NCI-H69 (cell line): Measurements from ENCODE around the gene PBX4.

Experiments
- DNase-seq: peaks from one replicate; lab custom pipeline; 2025; lab: John Stamatoyannopoulos, UW

Gene PBX4

DNA sequence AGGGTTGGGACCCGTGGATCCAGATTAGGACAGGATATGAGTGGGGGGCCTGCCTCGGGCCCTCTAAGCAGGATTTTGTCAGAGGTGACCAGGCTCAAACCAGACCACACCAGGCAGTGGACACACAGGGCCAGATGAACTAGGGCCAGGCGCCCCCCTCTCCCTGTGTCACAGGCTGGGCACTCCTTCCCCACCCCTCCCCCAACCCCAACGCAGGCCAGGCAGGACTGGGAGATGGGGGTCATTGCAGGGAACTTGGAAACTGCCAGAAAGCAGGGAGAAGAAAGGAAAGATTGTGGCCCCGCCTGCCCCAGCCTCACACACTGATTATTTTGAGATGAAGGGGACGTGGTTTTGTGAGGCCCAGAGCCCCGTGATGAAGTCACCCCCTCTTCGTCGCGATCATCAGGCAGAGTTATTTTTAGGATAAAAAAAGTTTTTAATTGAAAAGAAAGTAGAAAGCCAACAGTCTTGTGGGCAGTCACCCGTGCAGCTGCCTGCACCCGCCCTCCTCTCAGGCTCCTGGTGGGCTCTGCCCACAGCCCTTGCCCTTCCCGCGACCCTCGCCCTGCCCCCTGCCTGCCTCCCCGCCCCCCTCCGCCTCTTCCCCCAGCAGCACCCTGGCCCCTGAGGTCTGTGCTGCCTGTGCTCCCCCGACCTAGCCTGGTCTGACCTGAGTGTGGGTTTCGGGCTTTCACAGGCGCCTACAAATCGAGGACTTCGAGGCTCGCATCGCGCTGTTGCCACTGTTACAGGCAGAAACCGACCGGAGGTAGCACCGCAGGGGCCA lies 91.7 kb downstream of the PBX4 start:
- DNase-seq: no peak

GRCh38 chr19:19525611-19526380 lies 92.7 kb downstream of the PBX4 start:
- DNase-seq: no peak

- DNase-seq: no peak
These were observed 94.4 kb downstream of the PBX4 start for GRCh38 chr19:19524053-19524452.

DNA sequence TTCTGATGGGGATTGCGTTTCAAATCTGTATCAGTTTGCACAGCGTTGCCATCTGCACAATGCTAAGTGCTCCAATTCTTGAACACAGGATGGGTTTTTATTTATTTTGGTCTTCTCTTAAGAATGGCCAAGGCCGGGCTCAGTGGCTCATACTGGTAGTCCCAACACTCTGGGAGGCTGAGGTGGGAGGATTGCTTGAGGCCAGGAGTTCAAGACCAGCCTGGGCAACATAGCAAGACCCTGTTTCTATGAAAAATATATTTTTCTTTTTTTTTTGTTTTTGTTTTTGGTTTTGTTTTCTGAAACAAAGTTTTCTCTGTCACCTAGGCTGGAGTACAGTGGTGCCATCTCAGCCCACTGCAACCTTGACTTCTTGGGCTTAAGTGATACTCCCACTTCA lies 95.3 kb downstream of the PBX4 start:
- no peak for DNase-seq

DNA sequence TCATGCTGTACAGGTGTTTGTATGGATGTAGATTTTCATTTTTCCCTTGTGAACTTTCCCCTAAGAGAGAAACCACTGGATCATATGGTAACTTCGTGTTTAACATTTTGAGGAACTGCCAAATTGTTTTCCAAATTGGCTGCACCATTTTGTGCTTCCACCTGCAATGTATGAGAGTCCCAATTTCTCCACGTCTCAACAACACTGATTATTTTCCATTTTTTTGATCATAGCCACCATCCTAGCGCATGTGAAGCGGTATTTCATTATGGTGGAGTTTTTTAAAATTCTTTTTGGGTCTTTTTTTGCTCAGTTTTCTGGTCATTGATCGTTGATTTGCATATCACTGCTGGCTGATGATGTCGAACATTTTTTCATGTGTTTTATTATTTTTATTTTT lies 97.5 kb downstream of the PBX4 start:
- no peak for DNase-seq

DNA sequence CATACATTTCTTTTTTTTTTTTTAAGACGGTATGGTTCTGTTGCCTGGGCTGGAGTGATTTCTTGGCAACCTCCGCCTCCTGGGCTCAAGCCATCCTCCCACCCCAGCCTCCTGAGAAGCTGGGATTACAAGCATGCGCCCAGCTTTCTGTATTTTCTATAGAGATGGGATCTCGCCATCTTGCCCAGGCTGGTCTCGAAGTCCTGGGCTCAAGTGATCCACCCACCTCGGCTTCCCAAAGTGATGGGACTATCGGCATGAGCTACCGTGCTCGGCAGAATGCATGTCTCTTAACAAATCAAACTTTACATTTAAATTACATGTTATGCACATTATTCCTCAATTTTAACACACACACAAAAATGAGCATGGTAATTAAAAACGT lies 101.3 kb downstream of the PBX4 start:
- no peak for DNase-seq

DNA sequence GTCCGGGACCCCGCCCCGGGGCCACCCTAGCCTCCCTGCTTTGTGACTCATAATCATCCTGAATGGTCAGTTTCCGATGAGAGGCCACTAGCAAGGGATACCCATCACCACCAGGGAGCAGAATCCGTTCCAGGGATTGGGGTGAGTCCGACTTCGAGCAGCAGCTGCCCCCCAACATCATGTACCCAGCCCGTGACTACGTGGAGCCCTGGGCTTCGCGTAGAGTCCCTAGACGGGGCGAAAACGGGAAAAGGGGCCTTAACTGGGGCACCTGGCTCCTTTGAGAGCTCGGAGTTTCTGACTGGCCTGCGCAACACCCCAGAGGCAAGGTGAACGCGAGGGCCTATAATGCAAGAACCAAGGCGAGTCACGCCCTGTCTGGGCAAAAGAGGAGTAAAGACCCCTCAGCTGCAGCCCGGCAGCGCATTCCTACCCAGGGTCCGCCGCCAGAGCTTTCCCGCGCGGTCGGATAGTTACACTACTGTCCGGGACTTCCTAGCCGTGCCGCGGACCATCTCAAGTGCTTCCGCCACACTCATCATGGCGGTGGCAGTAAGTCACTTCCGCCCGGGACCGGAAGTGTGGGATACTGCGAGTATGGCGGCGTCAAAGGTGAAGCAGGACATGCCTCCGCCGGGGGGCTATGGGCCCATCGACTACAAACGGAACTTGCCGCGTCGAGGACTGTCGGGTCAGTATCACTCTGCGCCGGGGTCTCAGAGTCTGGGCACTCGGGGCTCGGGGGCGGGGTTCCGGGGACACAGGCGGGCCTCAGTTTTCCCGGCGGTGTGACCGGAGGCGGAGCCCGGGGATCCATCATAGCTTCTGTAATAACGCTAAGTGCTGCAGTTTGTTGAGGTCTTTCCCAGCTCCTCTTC lies 102.6 kb downstream of the PBX4 start, which contains the start of gene NDUFA13:
Gene NDUFA13, plus strand, starts transcription at position 584 of the 878 bp plus-strand sequence. Its CDS starts 14 bp downstream, at position 598.
- peak; percentile 95 for DNase-seq

DNA sequence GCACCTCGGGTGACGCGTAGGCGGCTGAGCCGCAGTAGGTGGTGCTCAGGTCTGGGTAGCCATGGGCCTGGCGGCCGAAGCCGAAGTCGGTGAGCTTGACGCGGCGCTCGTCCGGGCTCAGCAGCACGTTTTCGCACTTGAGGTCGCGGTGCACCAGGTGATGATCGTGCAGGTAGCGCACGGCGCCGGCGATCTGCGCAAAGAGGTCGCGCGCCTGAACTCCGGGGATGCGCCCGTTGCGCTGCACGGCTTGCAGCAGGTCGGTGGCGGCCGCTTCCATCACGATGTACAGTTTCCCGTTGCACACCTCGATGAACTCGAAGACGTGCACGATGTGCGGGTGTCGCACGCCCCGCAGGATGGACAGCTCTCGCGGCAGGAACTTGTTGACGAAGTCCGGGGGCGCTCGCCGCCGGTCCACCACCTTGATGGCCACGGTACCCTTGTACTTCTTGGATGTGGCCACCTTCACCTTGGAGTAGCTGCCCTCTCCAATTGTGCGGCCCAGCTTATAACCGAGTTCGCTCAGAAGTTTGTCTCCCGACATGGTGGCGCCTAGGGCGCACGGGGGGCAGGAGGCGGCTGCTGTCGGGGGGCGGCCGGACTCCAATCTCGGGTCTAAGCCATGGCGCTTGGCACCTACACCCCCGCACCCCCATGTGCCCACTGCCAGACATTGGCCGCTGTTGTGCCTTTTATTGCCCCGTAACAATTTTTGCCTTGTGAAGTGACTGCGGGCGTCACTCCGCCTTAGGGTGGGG lies 103.4 kb downstream of the PBX4 start, which contains the start of gene TSSK6:
Gene TSSK6, minus strand, starts transcription at position 668 of the 761 bp plus-strand sequence. Its CDS starts 121 bp downstream, at position 547.
- DNase-seq: no peak

GRCh38 chr19:19514215-19514657 lies 104.3 kb downstream of the PBX4 start:
- no peak for DNase-seq

DNA sequence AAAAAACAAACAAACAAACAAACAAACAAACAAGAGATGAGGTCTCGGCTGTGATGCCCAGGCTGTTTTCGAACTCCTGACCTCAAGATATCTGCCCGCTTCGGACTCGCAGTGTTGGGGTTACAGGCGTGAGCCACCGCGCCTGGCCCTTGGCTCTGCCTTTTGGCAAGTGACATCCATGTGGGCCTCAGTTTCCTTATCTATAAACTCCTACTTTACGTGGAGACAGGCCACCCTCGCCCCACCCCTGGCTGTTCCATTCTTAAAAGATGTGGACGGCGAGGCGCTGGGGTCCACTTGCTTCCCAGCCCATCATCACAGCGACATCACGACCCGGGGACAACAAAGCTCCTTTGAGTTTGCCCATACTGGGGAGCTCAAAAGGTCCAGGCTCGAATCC lies 104.8 kb downstream of the PBX4 start:
- DNase-seq: no peak
